ENCODE data around the gene BCAP31. TPM values are rescaled to one million over a fixed set of nuclear protein-coding genes. Genes with fewer than 3 reads are reported as not detected.

BCAP31 gene
- total and polyA plus RNA-seq, 2 of the 13 experiments (the other 11 are each of a cell fraction or from before 2014, with no cell fraction given) = 139 to 178 TPM

- no TSS peak for BruUV-seq (replicated peaks)
- ChIA-PET POLR2A (no interaction called here), CTCF (ENCODE audit: low intra/inter-chr PET ratio, low total read pairs) (no interaction called here)
- intact Hi-C loops (cut with micrococcal nuclease; ENCODE audit: unreplicated experiment) (no loop called here), in situ Hi-C loops (cut with HindIII; ENCODE audit: extremely low pct_ligation_motif_present, low pct_unique_long_range_greater_than_20kb) (loop anchor here (25.0 kb wide), 1 partner anchor 712 kb away; no protein-coding TSS in a partner anchor)
- no peak overlapping the region for H3K4me3 ChIP-seq (replicated peaks in 1 of 3; ENCODE audit: insufficient read depth in 1 of 3, low read depth in 2 of 3, low read length in 3 of 3)
- no peaks in the 10 kb centered on the region for H3K27me3 ChIP-seq (ENCODE audit: control insufficient read depth in 1 of 2, insufficient read depth in 2 of 2, low read length in 2 of 2)
- no peaks in the 10 kb centered on the region for H4K20me1 ChIP-seq (ENCODE audit: insufficient read depth, low read length)
- DNase-seq (ENCODE audit: low spot score) (no peak), FAIRE-seq (no peak), ATAC-seq (no peak)
- WGBS (ENCODE audit: low lambda C conversion rate) = 88% methylated on average over 25 of the region's 27 CpGs
- no peak overlapping the region for H3K9ac ChIP-seq (ENCODE audit: insufficient read depth, low read depth, low read length)
- H3K27ac ChIP-seq (ENCODE audit: extremely low read length, insufficient read depth, low read length) = no peak overlapping the region
- H3K4me2 ChIP-seq (ENCODE audit: low read depth, low read length) = no peak overlapping the region
- no peaks in the 10 kb centered on the region for H3K36me3 ChIP-seq (replicated peaks in 1 of 2; ENCODE audit: control insufficient read depth in 1 of 2, insufficient read depth in 2 of 2, low read length in 2 of 2)
- peaks cover 57% of the 10 kb centered on the region for H3K4me1 ChIP-seq (ENCODE audit: insufficient read depth, low read length)
- no peaks in the 10 kb centered on the region for H3K79me2 ChIP-seq (ENCODE audit: insufficient read depth, low read length)
- no peak overlapping the region for H2AFZ ChIP-seq (ENCODE audit: low read length)
- TF ChIP-seq ZBTB38 (CRISPR knock-in tag; IDR thresholded peaks at IDR 0.05) (0 out of 2 replicates have a peak, but pooled peaks have one; percentile 60), SIX4 (CRISPR knock-in tag; IDR thresholded peaks at IDR 0.05) (no peak), ATM (IDR thresholded peaks at IDR 0.05; ENCODE audit: borderline replicate concordance) (no peak), ZNF292 (CRISPR knock-in tag; IDR thresholded peaks at IDR 0.05; ENCODE audit: borderline replicate concordance, low read depth) (no peak), ZNF687 (CRISPR knock-in tag; IDR thresholded peaks at IDR 0.05) (peak; percentile 79)
- TF ChIP-seq, protein P1, sequence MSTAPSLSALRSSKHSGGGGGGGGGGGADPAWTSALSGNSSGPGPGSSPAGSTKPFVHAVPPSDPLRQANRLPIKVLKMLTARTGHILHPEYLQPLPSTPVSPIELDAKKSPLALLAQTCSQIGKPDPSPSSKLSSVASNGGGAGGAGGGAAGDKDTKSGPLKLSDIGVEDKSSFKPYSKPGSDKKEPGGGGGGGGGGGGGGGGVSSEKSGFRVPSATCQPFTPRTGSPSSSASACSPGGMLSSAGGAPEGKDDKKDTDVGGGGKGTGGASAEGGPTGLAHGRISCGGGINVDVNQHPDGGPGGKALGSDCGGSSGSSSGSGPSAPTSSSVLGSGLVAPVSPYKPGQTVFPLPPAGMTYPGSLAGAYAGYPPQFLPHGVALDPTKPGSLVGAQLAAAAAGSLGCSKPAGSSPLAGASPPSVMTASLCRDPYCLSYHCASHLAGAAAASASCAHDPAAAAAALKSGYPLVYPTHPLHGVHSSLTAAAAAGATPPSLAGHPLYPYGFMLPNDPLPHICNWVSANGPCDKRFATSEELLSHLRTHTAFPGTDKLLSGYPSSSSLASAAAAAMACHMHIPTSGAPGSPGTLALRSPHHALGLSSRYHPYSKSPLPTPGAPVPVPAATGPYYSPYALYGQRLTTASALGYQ (CRISPR knock-in tag; IDR thresholded peaks at IDR 0.05) = no peak
- TF ChIP-seq, protein P2, sequence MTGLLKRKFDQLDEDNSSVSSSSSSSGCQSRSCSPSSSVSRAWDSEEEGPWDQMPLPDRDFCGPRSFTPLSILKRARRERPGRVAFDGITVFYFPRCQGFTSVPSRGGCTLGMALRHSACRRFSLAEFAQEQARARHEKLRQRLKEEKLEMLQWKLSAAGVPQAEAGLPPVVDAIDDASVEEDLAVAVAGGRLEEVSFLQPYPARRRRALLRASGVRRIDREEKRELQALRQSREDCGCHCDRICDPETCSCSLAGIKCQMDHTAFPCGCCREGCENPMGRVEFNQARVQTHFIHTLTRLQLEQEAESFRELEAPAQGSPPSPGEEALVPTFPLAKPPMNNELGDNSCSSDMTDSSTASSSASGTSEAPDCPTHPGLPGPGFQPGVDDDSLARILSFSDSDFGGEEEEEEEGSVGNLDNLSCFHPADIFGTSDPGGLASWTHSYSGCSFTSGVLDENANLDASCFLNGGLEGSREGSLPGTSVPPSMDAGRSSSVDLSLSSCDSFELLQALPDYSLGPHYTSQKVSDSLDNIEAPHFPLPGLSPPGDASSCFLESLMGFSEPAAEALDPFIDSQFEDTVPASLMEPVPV (CRISPR knock-in tag; IDR thresholded peaks at IDR 0.05) = no peak
- H3K9me3 ChIP-seq (ENCODE audit: low read length) = no peaks in the 10 kb centered on the region
These were observed 49.9 kb downstream of the BCAP31 start for GRCh38 chrX:153674219-153674851.

All from HepG2 (cell line).